ENCODE measurements around the gene FAM13C.

DNA sequence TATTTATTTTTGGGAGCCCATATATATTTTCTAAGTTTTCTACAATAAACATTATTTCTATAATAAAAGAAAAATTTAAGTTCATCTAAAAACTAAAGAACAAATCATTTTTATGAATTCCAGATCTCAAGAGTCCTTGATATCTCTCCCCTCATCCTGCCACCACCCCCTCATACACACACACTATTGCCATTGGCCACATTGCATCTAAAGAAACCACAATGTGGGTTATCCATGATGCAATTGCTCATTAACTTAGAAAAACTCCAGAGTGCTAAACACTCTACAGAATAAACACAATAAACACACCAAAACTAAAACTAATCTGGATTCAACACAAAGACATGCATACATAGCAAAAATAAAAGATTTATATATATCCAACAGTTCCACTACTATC lies 37.8 kb downstream of the FAM13C start:
- no peak for TF ChIP-seq ZNF274 (IDR thresholded peaks at IDR 0.05; ENCODE audit: low read depth, low read length)
- no peak for TF ChIP-seq YY1 (IDR thresholded peaks at IDR 0.05; ENCODE audit: insufficient read depth, insufficient read length)
- no peak for TF ChIP-seq SUZ12 (IDR thresholded peaks at IDR 0.05; ENCODE audit: extremely low read depth, insufficient read depth, insufficient read length)
